Ishikawa (cell line): ENCODE results near the gene LRRC36.
A peak's percentile ranks its signal among the peaks of the same experiment; 100 is the strongest.

Experiments used
- CEBPB ChIP-seq: IDR thresholded peaks from 2 replicates; pipeline ENCODE4 v1.6.1; 2012
- CREB1 ChIP-seq: IDR thresholded peaks from 2 replicates; pipeline ENCODE4 v1.6.1; 2012; ENCODE audit warnings: low read depth
- EGR1 ChIP-seq: IDR thresholded peaks from 2 replicates; pipeline ENCODE4 v1.6.1; 2012
- EP300 ChIP-seq: IDR thresholded peaks from 2 replicates; pipeline ENCODE4 v1.6.1; 2012; ENCODE audit warnings: borderline replicate concordance
- FOXM1 ChIP-seq: IDR thresholded peaks from 2 replicates; pipeline ENCODE4 v1.6.1; 2012; ENCODE audit warnings: low read depth, borderline replicate concordance
- MAX ChIP-seq: IDR thresholded peaks from 2 replicates; pipeline ENCODE4 v1.6.1; 2012
- NFIC ChIP-seq: IDR thresholded peaks from 2 replicates; pipeline ENCODE4 v1.6.1; 2012
- RAD21 ChIP-seq: IDR thresholded peaks from 2 replicates; pipeline ENCODE4 v1.6.1; 2012; ENCODE audit warnings: low read depth
- TAF1 ChIP-seq: IDR thresholded peaks from 2 replicates; pipeline ENCODE4 v1.6.1; 2012; ENCODE audit warnings: low read depth, mild to moderate bottlenecking
- TCF12 ChIP-seq: IDR thresholded peaks from 2 replicates; pipeline ENCODE4 v1.6.1; 2012; ENCODE audit warnings: low read depth
- TEAD4 ChIP-seq: IDR thresholded peaks from 2 replicates; pipeline ENCODE4 v1.6.1; 2012
- USF1 ChIP-seq: IDR thresholded peaks from 2 replicates; pipeline ENCODE4 v1.6.1; 2012
- YY1 ChIP-seq: IDR thresholded peaks from 2 replicates; pipeline ENCODE4 v1.6.1; 2012; ENCODE audit warnings: low read depth
- ZBTB7A ChIP-seq: IDR thresholded peaks from 2 replicates; pipeline ENCODE4 v1.6.1; 2012; ENCODE audit warnings: low read depth
- TF ChIP-seq, protein P1 (sequence below): IDR thresholded peaks from 2 replicates; pipeline ENCODE4 v1.6.1; 2012; ENCODE audit warnings: low read depth, mild to moderate bottlenecking

Gene LRRC36

GRCh38 chr16:67413978-67414911, 87.6 kb downstream of the LRRC36 start:
- TF ChIP-seq YY1 (no peak), USF1 (no peak), TAF1 (no peak)

DNA sequence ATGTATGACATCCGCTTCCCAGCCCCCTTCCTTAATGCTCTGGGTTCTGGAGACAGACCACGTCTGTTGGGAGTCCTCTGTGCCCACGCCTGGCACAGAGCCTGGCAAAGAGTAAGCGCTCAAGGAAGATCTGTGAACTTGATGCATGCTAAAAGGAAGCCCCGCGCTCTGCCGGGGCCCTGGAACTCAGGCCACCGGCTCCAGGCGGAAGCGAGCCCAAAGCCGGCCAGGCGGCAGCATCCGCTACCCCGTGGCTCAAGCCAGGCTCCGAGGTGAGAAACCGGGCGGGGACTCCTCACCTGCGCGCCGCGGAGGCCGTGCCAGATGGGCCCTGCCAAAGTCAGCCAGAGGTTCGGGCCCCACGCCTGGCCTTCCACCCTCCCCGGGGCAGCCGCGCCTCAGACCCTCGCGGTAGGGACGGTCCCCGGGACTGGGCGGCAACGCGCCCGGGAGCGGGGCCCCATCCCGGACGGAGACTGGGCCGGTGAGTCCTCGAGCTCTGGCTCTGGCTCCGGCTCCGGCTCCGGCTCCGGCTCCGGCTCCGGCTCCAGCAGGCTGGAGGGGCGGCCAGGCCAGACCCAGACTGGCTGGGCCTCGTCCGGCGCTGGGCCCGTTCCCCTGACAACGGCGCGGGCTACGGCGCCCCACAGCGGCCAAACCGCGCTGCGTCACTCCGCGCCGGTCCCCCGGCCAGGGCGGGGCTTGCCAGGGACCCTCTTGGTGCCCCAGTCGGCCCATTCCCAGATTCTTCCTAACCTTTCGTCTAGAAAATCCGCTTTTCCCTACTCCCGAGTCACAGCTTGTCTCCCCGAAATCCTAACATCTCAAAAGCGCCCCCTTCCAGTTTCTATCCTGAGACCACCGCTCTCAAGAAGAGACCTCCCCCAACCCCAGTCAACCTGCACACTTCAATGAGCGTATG, 89.5 kb downstream of the LRRC36 start, which contains the start of gene ZDHHC1:
Gene ZDHHC1, minus strand, starts transcription at position 606 of the 922 bp plus-strand sequence. CDS start 8,702 bp downstream, outside the sequence.
- TF ChIP-seq TAF1 (peak; percentile 46; the same call in 1 of the 2 replicates), TCF12 (no peak), ZBTB7A (peak; percentile 97), NFIC (peak; percentile 23; the same call in 1 of the 2 replicates), RAD21 (peak; percentile 84), CREB1 (no peak), USF1 (no peak)

DNA sequence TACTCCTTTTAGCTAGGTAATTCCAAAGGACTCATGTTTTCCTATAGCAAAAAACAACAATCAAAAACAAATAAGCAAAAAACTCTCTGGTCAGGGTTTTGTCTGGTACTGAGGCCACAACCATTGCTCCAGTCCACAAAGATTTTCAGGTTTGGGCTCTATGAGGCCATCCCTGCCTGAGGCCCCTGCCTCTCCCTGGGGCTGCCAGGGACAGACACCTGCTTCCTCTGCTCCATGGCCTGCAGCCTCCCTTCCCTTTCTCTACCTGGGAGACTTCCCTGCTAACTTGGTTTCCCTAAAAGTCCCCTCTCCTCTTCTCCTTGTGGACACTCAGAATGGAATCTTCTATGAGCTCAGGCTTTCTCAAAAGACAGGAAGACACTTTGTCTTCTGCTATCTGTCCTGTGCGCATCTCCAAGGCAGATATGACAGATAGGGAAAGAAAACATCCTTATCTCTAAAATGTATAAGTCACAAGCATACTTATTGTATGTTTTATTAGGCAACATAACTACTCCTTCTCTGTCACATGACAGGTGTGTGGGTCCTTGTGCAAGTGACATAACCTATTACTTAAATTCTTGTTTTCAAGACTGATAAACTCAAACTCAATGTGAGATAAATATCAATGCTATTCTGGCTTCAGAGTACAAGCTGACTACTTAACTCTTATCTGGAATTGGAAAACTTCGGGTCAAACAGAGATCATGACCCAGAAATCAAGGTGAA, 90.9 kb downstream of the LRRC36 start:
- TF ChIP-seq CEBPB (no peak), YY1 (no peak), EP300 (no peak), TEAD4 (no peak), FOXM1 (no peak), USF1 (no peak), RAD21 (no peak), MAX (no peak), NFIC (no peak), ZBTB7A (no peak), TCF12 (no peak), TAF1 (no peak), EGR1 (no peak), CREB1 (no peak)
- TF ChIP-seq, protein P1, sequence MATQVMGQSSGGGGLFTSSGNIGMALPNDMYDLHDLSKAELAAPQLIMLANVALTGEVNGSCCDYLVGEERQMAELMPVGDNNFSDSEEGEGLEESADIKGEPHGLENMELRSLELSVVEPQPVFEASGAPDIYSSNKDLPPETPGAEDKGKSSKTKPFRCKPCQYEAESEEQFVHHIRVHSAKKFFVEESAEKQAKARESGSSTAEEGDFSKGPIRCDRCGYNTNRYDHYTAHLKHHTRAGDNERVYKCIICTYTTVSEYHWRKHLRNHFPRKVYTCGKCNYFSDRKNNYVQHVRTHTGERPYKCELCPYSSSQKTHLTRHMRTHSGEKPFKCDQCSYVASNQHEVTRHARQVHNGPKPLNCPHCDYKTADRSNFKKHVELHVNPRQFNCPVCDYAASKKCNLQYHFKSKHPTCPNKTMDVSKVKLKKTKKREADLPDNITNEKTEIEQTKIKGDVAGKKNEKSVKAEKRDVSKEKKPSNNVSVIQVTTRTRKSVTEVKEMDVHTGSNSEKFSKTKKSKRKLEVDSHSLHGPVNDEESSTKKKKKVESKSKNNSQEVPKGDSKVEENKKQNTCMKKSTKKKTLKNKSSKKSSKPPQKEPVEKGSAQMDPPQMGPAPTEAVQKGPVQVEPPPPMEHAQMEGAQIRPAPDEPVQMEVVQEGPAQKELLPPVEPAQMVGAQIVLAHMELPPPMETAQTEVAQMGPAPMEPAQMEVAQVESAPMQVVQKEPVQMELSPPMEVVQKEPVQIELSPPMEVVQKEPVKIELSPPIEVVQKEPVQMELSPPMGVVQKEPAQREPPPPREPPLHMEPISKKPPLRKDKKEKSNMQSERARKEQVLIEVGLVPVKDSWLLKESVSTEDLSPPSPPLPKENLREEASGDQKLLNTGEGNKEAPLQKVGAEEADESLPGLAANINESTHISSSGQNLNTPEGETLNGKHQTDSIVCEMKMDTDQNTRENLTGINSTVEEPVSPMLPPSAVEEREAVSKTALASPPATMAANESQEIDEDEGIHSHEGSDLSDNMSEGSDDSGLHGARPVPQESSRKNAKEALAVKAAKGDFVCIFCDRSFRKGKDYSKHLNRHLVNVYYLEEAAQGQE: no peak

- TF ChIP-seq EGR1 (no peak), FOXM1 (no peak), TCF12 (no peak), YY1 (no peak), TEAD4 (no peak), USF1 (no peak), NFIC (no peak), MAX (no peak), RAD21 (no peak)
- TF ChIP-seq, protein P1: no peak
These were observed 92.9 kb downstream of the LRRC36 start for GRCh38 chr16:67419502-67419901.
